Measurements from ENCODE around the gene FAAH2.
"Not testable (repeated sequence)": the region's sequence is repeated elsewhere in the genome, so short reads cannot be mapped to it uniquely, and the experiment has no call there.

The FAAH2 gene

GRCh38 chrX:57286507-57287251 is at the start of gene FAAH2:
FAAH2 (plus strand) TSS chrX:57286706; CDS start chrX:57286826, 120 bp downstream.
- DNase-seq: no peak

DNA sequence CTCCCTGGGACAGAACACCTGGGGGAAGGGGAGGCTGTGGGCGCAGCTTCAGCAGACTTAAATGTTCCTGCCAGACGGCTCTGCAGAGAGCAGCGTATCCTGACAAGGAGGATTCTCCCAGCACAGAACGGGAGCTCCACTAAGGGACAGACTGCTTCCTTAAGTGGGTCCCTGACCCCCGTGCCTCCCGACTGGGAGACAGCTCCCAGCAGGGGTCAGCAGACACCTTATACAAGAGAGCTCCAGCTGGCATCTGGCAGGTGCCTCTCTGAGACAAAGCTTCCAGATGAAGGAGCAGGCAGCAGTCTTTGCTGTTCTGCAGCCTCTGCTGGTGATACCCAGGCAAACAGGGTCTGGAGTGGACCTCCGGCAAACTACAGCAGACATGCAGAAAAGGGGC is 44.5 kb upstream of the FAAH2 start:
- no peak for DNase-seq

DNA sequence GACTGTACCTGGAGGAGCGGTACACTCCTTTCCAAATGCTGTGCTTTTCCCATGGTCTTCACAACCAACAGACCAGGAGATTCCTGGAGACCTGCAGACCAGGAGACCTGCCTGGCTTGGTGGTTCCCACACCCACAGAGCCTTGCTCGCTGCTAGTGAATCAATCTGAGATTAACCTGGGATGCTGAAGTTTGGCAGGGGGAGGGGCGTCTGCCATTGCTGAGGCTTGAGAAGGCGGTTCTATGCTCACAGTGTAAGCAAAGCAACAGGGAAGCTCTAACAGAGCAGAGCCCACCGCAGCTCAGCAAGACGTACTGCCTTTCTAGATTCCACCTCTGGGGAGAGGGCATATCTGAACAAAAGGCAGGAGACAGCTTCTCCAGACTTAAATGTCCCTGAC is 34.5 kb upstream of the FAAH2 start:
- DNase-seq: no peak

GRCh38 chrX:57265126-57265525 is 21.4 kb upstream of the FAAH2 start:
- no peak for DNase-seq

DNA sequence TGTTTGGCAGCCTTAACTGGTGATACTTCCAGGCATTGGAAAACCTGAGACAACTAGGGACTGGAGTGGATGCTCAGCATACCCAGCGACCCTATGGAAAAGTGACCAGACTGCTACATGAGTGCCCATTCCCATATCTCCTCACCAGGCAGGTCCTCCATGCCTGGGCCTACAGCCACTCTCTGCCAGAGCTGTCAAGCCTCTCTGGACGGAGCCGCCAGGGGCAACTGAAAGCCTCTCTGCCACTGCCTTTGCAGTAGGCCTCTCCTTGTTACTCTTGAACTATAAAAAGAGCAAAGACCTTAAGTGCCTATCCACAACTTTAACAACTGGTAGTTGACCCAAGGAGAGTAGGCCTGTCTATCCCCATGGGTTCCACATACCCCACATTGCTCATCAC is 20.2 kb upstream of the FAAH2 start:
- DNase-seq: no peak

DNA sequence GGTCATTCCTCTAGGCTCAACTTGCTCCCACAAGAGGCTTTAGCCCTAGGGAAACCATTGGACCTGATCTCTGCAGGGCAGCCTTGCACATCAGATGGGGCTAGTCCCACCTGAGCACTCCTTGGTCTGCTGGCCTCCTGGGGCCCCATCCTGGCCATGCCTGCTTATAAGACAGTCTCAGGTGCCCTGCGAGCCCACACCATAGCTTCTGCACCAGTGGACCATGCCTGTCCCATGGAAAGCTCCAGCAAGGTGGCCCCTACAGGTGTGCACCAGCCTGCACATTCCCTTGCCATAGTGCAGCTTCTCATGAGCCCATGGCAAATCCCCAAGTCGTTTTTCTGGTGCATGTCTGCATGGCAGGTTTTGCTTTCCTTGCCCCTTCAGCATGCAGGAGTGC is 19.6 kb upstream of the FAAH2 start:
- no peak for DNase-seq

DNA sequence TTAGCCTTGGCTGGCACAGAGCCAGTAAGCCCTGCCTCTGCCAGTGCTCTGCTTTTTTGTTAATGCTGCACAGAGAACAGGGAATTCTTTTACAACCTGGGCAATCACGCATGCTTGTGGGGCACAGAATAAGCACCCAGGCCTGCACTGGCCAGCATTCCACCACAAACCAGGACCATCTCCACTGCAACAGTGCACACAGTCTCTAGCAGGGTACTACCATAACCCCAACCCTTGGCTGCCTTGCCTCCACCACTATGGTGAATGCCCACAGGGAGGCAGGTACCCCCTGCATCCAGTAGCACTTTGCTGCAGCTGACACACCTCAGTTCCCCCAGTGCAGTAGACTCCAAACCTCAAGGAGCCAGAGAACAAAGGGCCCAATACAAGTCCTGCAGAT is 19.2 kb upstream of the FAAH2 start:
- DNase-seq: no peak

DNA sequence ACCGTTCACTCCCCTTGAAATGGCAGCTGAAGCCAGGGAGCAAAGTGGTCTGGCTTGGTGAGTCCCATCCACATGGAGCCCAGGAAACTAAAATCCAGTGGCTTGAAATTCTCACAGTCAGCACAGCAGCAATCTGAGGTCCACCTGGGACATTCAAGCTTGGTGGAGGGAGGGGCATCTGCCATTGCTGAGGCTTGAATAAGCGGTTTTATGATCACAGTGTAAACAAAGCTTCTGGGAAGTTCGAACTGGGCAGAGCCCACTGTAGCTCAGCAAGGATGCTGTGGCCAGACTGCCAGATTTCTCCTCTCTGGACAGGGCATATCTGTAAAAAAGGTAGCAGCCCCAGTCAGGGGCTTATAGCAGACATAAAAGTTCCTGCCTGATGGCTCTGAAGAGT is 15.5 kb upstream of the FAAH2 start:
- DNase-seq: no peak

GRCh38 chrX:57282568-57282967 is 3.9 kb upstream of the FAAH2 start:
- no peak for DNase-seq

DNA sequence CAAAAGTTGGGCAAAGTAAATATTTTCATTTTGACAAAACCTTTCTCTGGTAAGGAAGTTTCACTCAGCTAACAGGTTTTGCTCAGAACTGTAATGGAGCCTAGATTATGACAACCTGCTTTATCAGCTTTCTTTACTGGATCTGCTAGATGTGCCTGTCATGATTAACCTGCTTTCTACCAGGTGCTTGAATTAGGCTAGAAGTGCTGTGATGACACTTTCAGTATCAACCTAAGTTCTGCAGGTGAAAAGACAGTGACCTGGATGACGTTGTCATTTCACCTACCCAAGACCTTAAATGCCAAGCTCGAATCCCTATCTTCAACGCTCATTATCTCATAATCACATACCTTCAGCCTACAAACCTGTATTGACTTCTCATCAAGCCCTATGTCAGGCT is 1.5 kb upstream of the FAAH2 start:
- DNase-seq: no peak

GRCh38 chrX:57289089-57289488 is 2.6 kb downstream of the FAAH2 start:
- DNase-seq: no peak

DNA sequence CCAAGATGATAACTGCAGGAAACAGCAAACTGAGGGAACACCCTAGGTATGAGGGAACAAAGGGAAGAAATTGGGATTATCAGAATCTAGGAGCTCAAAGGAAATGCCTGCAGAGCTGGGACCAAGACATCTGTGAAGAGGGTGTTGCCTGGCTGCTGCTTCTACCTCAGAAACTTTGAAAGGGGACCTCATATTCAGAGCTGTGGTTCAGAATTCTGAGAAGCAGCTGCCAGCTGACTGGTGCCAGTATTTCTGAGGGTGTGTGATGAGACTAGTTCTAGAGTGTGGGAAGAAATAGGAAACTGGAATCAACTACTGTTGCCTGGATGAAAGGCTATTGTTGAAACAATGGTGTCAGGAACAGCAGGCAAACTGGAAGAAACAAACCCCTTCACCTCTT is 8.5 kb downstream of the FAAH2 start:
- DNase-seq: no peak

DNA sequence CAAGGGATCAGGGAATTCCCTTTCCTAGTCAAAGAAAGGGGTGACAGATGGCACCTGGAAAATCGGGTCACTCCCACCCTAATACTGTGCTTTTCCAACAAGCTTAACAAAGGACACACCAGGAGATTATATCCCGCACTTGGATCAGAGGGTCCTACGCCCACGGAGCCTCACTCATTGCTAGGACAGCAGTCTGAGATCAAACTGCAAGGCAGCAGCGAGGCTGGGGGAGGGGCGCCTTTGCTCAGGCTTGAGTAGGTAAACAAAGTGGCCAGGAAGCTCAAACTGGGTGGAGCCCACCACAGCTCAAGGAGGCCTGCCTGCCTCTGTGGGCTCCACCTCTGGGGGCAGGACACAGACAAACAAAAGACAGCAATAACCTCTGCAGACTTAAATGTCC is 9.2 kb downstream of the FAAH2 start:
- DNase-seq: not testable (repeated sequence)

GRCh38 chrX:57313583-57314215 is 27.2 kb downstream of the FAAH2 start:
- DNase-seq: no peak

DNA sequence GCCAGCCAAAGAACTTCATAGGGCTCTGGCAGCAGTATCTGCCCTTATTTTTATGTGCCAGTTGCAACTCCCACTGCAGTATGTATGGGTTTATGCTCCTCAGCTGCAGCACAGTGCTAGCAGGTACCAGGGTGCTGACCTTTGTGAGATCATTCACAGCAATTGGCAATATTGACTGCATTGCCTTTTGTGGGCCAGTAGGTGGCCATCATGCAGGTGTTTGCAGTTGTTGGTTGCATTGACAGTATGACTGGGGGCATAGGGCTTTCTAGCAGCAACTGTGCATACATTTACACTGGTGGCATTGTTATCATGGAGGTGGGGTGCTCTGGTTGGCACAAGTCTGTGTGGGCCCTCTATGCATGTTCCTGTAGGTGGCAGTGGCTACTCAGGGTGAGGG is 42.5 kb downstream of the FAAH2 start:
- no peak for DNase-seq

DNA sequence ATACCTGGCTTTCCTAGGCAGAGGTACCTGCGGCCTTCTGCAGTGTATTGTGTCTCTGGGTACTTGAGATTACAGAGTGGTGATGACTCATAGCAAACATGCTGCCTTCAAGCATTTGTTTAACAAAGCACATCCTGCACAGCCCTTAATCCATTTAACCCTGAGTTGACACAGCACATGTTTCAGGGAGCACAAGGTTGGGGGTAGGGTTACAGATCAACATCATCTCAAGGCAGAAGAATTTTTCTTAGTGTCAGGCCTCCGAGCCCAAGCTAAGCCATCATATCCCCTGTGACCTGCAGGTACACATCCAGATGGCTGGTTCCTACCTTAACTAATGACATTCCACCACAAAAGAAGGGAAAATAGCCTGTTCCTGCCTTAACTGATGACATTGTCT is 49.3 kb downstream of the FAAH2 start:
- DNase-seq: not testable (repeated sequence)

DNA sequence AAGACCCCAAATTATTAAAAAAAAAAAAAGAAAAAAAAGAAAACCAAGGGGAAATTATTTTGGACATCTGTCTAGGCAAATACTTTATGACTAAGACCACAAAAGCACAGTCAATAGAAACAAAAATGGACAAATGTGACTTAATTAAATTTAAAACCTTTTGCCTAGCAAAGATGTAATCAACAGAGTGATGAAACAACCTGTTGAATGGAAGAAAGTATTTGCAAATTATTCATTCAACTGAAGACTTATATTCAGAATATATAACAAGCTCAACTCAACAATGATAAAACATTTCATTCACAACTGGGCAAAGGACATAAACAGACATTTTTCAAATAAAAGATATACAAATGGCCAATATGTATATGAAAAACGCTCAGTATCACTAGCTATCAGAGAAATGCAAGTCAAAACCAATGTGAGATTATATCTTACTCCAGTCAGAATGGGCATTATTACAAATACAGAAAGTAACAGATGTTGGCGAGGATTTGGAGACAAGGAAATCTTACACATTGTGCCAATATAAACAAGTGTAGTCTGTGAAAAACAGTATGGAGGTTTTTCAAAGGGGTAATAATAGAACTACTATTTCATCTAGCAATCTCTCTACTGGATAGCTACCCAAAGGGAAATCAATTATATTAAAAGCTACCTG is 67.1 kb downstream of the FAAH2 start:
- DNase-seq: no peak

- DNase-seq: no peak
Measured at GRCh38 chrX:57364145-57364544, 77.6 kb downstream of the FAAH2 start.

DNA sequence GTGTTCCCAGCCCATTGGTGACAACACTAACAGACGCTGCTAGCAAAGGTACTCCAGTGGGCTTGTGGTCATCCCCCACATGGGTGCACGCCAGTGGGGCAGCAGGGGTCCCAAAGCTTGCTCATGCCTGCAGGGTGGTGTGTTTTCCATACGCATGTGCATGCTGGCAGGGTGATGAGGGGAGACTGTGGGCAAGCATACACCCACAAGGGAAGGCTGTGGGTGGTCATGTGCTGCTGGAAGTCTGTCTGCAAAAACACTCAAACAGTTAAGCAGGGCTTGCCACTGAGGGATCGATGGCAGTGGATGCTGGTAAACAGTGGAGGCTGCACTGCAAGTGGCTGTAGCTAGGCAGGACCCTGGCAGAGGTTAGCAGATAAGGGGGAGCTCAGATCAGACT is 79.9 kb downstream of the FAAH2 start:
- no peak for DNase-seq

DNA sequence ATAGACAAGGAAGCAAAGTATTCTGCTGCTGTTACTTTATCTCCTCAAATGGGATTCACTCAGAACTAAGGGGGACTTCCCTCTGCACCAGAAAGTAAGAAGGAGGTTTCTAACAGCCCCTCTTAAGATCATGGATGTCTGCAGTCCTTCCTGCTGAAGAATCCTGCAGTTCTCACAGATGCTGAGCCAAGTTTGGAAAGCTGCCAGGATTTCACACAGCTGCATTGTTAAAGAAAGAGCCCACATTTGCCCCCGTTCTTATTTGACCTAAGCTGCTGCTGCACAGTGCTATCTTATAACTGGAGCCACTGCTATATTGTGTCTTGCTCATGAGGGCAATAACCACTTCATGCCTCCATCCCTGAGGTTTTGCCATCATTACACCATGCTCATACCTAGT is 81.1 kb downstream of the FAAH2 start:
- DNase-seq: no peak

DNA sequence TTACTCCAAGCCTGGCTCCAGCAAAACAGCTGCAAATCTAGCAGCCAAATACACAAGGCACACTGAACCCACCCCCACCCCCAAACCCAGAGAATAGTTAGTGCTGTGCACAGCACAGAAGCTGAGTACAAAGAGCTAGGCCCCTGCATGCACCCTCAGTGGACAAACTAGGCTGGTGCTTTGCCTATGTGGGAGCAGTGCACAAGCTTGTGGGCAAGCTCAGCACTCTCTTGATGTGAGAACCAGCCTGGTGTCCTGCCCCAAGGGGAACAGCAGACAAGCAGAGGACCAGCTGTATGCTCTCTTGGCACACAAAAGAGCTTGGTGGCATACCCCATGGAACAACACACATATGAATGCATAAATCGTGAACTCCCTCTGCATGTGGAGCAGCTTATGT is 81.7 kb downstream of the FAAH2 start:
- no peak for DNase-seq

- no peak for DNase-seq
Measured at GRCh38 chrX:57379296-57379695, 92.8 kb downstream of the FAAH2 start.

DNA sequence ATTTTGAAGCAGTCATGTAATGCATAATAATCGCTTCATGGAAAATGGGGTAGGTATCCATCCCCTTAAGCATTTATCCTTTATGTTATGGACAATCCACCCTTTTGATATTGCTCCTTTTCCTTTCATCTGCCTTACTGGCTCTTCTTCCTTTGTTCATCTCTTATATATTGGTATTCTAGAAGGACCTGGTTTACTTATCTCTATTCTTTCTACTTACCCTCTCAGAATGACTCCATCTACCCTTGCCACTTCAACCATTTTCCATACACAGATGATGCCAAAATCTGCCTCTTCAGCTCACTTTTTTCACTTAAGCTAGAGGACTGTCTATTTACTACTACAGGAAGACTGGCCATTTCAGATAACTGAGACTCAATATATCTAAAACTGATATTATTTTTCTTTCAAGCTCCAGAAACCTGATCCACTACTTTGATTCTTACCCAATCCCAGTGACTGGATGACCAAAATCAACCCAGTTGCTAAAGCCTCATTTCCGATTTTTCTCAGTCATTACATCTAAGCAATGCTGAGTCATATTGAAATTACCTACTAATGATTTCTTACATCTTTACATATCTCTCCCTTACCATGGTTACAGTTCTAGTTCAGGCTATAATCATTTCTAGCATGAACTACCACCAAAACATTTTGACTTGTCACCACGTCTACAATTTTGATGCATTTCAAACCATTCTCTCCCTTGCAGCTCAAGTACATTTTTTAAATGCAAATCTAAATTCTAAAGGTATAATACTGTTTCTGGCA is 93.7 kb downstream of the FAAH2 start:
- DNase-seq: no peak

- DNase-seq: not testable (repeated sequence)
Measured at GRCh38 chrX:57394162-57394561, 107.7 kb downstream of the FAAH2 start.
